HG03521 (cell line): Measurements from ENCODE around the gene DRD5.

Experiments
- ATAC-seq: cut with Tn5 transposase; IDR thresholded peaks from one replicate; pipeline ENCODE4 v1.9.1; 2021; ENCODE audit warnings: mild to moderate bottlenecking, moderate library complexity; ENCODE audit not compliant: unreplicated experiment

DRD5 gene

DNA sequence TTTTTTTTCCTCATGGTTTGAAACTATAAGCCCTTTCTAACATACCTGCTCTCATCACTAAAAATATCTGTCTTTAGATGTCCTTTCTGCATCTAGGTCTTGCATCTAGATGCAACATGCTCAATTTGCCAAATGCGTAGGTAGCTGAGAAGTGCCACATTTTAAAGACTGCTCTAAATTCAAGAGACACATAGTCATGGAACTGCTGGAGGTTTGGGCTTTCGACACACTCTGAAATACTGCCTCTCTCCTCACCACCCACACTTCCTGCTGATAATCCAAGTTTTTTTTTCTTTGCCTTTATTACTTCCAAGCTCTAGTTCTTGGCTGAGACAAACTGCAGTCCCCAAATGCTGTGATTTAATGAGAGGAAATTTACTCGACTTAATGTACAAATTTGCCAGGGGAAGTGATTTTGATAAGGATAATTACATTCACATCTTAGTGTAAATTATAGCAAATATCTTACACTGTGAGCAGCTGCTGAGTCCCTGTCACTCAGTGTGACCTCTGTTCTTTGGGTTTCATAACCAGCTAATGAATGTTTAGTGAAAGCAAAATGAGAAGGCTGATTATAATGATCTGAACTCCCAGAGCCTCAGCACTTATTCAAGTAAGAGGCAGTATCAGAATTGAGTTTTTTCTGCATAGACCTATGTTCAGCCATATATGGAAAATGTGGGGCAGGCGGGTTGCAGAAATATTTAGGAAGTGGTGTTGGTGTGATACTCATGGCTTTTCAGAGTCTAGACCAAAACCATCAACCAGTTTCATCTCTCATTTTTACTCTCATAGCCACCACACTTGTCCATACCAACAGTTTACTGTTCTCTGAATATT lies 31.3 kb downstream of the DRD5 start:
- ATAC-seq: peak; percentile 86

DNA sequence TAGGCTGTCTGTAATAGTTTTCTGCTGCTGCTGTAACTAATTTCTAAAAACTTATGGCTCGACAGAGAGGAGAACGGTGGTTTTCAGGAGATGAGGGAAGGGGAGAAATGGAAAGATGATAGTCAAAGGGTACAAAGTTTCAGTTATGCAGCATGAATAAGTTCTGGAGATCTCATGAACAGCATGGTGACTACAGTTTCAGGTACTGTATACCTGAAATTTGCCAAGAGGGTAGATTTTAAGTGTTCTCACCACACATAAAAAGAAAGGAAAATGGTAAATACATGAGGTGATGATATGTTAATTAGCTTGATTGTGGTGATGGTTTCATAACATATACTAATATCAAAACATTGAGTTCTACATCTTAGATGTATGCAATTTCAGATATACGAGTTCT lies 34.9 kb downstream of the DRD5 start:
- no peak for ATAC-seq

DNA sequence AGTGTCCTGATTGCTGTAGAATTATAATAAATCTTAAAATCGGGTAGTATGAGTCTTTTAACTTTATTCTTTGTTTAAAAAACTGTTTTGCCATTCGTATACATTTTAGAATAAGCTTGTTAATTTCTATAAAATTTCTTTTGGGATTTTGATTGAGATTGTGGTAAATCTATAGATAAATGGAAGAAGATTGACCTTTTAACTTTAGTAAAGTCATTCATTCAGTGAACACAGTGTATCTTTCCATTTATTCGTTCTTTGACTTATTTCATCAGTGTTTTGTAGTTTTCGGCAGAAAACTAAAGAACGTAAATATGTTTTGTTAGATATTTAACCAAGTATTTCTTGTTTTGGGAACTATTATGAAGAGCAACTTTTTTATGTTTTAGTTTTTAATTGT lies 38.9 kb downstream of the DRD5 start:
- no peak for ATAC-seq

DNA sequence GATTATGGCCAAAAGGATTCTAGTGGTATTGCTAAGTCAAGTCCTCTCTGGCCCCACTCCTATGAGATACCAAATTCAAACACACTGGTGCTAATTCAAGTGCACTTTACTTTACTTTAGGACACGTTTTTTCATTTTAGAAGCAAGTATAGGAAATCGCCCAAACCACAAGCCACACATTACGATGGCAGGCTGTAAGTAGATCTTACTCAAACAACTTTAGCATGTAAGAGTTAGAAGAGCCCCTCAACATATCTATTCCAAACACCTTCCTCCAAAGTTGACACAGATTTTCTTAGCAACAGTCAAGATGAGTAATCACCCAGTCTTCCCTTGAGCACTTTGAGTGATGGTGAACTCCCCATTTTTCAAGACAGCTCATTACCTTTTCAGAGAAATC lies 43.6 kb downstream of the DRD5 start:
- ATAC-seq: no peak

DNA sequence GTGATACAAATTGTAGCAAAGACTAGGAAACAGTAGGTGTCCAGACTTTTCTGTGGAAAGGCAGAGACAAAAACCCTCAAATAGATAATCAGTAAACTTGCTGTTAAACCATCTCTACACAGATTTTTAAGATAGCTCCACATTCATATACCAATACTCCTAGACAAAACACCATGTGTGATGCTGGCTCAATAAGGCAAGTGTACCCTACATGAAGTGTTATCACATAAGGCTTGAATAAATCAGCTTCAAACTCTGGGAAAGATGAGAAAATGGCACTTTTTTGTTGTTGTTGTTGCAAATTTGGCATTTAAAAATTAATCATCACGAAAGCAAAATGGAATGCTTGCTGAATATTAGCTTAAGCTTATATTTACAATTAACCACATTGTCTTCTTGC lies 45.1 kb downstream of the DRD5 start:
- no peak for ATAC-seq

DNA sequence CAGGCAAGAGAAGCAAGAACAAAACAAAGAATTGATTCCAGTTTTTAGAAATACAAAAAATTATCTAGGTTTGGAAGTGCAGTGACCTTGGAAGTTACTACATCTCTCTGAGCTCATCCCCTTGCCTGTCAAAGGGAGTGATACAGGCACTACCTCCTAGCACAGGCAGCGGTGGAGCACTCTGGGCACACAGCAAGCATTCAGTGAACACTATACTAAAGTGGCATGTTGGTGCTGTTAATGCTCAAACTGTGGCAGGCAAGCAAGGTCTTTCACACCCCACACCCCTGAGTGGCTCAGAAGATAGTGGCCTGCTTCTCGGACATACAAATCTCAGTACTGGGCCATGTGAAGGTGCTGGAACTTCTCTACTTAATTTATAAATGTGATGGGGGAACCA lies 51.2 kb downstream of the DRD5 start:
- ATAC-seq: no peak

DNA sequence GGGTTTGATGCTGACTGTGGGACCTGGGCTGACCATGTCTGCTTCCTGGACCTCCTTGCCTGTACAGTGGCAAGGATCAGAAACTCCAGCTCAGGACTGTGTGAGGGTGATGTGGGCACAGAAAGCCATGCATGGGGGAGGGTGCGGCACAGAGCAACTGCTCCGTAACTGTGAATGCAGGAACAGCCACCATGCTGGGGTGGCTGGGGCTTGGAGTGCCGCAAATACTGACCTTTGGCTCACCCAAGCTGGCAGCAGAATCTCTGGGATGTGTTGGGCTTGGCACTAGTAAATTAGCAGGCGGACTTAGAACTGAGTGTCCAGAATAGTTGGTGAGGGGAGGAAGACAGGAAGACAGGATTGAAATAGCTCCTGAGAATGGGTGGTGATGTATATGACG lies 52.0 kb downstream of the DRD5 start:
- ATAC-seq: no peak
